GM18951 (cell line): ENCODE results near the gene ART1.
"Not testable (repeated sequence)": the region's sequence is repeated elsewhere in the genome, so short reads cannot be mapped to it uniquely, and the experiment has no call there.

ENCODE experiments used
- POLR2A ChIP-seq: IDR thresholded peaks from 4 replicates; pipeline ENCODE4 v1.6.1; 2011; ENCODE audit warnings: mild to moderate bottlenecking; ENCODE audit not compliant: insufficient read length, insufficient read depth; ENCODE audit errors: extremely low read depth
- in situ Hi-C: fragments of 300-500 bp; cut with MboI; formaldehyde crosslinking; loops from one replicate; pipeline ENCODE4 v1.12.0; 2022; ENCODE audit warnings: low sequenced_read_pairs, mixed read lengths, inconsistent platforms; ENCODE audit not compliant: unreplicated experiment

The ART1 gene

GRCh38 chr11:3644817-3645235 is at the start of gene ART1:
Gene ART1 (plus strand): TSS chr11:3645128. CDS start chr11:3659214, 14,086 bp downstream.
- in situ Hi-C loops: no loop called here
- TF ChIP-seq POLR2A: no peak

DNA sequence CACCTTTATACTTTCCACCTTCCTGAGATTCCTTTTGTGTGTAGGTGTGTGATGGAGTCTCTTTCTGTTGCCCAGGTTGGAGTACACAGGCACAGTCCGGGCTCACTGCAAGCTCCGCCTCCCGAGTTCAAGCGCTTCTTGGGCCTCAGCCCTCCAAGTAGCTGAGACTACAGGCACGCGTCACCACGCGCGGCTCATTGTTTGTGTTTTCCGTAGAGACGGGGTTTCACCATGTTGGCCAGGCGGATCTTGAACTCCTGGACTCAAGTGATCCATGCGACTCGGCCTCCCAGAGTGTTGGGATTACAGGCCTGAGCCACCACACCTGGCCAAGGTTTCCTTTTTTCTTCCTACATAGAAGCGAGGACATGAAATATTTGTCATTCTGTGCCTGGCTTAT is 47.2 kb upstream of the ART1 start:
- in situ Hi-C loops: loop anchor here (25.0 kb wide), 1 partner anchor 135 kb away; no protein-coding TSS in a partner anchor

DNA sequence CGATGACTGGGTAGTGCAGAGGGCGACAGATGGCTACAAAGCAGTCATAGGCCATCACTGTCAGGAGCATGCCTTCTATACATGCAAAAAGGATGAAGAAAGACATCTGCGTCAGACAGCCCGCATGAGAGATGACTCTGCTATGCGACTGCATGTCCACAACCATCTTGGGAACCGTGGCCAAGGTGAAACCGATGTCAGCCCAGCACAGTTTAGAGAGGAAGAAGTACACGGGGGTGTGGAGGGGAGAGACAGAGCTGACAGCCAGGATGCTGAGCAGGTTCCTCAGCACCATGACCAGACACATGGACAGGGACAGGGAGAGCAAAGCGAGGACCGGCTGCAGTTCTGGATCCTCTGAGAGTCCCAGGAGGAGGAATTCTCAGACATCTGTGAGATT is 44.7 kb upstream of the ART1 start:
- in situ Hi-C loops: not testable (repeated sequence)

GRCh38 chr11:3604167-3604566 is 40.8 kb upstream of the ART1 start:
- in situ Hi-C loops: no loop called here
- no peak for TF ChIP-seq POLR2A

- in situ Hi-C loops: no loop called here
- TF ChIP-seq POLR2A: no peak
Measured at GRCh38 chr11:3605283-3605662, 39.7 kb upstream of the ART1 start.

DNA sequence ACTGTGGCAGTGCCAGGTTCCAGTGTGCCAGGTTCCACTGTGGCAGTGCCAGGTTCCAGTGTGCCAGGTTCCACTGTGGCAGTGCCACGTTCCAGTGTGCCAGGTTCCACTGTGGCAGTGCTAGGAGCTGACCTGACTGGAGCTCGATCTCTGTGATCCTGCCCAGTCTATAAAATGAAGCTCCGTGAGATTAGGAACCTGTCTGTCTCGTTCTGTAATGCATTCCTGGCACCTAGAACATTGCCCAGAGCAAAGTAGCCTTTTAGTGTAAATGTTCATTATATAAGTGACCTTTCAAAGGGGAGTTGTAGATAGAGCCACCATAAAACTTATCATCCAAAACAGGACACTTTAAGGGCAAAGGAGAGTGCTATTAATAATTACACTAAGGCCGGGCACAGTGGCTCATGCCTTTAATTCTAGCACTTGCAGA is 39.1 kb upstream of the ART1 start:
- TF ChIP-seq POLR2A: no peak
- in situ Hi-C loops: no loop called here

GRCh38 chr11:3609416-3610265 is 35.3 kb upstream of the ART1 start:
- in situ Hi-C loops: no loop called here
- no peak for TF ChIP-seq POLR2A

DNA sequence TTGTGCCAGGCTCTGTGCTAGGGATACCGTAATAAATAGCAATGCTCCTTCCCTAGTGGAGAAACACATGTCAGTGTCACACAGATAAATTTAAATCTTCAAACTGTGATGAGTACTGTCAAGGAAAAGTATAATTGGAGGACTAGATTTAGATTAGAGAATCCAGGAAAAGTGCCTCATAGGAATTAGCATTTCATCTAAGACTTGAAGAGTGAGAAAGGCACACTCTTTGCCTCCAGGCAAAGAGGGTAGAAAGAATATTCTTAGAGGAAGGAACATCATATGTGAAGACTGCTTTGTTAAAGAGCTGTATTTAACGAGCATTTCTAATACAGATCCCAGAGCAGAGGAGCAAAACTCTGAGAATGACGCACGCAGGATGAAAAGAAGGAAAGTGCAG is 34.1 kb upstream of the ART1 start:
- in situ Hi-C loops: no loop called here
- no peak for TF ChIP-seq POLR2A

DNA sequence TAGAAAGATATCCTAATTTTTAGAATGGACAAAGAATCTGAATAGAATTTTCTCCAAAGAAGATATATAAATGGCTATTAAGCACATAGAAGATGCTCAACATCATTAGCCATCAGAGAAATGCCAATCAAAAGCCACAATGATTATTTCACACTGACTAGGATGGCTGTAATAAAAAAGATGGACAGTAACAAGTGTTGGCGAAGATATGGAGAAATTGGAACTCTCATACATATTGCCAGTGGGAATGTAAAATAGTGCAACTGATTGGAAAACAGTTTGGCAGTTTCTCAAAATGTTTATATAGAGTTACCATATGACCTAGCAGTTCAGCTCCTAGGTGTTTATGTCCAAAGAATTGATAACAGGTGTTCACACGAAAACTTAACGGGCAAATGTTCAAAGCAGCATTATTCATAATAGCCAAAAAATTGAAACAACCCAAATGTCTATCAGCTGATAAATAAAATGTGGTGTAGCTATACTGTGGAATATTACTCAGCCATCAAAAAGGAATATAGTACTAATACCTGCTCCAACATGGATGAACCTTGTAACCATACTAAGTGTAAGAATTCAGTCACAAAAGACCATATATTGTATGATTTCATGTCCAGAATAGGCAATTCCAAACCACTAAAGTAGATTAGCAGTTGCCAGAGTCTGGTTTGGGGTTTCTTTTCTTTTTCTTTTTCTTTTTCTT is 32.8 kb upstream of the ART1 start:
- TF ChIP-seq POLR2A: no peak
- in situ Hi-C loops: no loop called here

DNA sequence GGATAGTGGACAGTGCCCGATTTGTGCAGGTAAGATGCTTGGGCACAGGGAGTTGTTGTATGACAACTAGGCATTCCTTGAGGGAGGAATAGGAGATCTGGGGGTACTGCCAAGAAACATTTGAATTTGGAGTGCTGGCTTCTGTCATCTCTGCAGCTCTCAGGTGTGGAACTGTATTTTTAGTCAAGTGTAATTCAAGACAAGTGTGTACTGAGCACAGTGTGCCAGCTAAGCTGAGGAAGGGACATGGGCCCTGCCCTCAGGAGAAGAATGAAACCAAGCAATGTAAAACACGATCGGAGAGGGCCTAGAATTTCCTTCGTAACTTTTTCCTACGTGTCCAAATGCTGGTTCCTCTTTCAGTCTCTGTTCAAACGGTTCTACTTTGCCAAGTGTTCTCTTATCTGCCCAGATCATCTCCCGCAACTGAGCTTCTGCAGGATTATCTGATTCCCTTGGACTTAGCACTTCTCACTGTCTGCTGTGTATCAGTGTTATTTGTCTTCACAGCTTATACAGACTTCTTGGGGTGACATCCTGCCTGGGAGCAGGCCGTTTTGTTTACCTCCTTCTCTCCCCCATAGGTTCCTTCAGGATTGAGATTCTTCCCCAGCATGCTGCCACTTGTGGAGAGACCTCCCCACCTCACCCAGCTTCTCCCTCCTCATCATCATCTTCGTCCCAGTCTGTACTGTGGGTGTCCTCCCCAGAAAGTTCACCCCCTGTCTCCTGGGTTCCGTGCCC is 30.8 kb upstream of the ART1 start:
- no peak for TF ChIP-seq POLR2A
- in situ Hi-C loops: no loop called here

DNA sequence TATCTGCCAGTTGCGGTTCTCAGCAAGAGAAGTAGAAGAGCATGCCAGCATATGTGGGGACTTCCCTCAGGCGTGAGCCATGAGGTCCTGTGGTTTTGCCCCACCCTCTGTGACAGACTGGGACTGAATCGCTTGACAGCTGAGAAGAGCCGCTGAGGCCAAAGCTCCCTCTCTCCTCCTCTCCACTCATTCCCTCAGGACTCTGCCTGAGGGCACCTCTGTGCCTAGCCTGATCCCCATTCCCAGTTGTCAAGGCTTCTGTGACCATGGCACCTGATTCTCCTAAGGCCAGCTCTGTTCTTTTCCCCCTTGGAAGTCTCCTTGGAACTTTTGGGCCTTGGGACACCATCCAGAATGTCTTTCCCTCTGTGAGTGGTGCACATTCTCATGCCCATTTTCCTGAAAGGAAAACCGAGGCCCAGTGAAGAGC is 30.2 kb upstream of the ART1 start:
- TF ChIP-seq POLR2A: no peak
- in situ Hi-C loops: no loop called here

DNA sequence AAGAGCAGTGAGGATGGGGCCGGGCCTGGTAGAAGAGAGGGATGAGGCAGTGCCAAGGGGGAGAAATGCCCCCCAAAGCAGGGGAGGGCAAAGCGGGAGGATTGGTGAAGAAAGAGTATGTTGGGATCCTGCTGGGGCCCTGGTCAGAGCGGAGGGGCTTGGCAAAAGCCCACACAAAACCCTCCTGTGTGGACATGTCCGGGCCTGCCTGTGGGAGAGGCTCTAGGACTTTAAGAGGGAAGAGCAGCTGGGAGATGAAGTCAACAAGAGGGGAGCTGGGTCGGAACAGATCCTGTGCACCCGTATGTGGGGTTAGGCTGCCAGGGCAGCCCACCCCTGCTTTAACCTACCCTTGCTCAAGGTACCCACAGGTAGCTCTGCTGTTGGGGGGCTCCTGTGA is 28.9 kb upstream of the ART1 start:
- in situ Hi-C loops: no loop called here

GRCh38 chr11:3616721-3617460 is 28.0 kb upstream of the ART1 start:
- TF ChIP-seq POLR2A: no peak
- in situ Hi-C loops: no loop called here

More for the DNA sequence above, 28.9 kb upstream of the ART1 start:
- no peak for TF ChIP-seq POLR2A
